Naive thymus-derived CD8-positive, alpha-beta T cell (primary cell): Measurements from ENCODE around the gene MSGN1. TPM values are rescaled to one million over a fixed set of nuclear protein-coding genes. Genes with fewer than 3 reads are reported as not detected.

Experiments used
- ATAC-seq, 2 donors: fragments of 150-1000 bp; cut with Tn5 transposase in 1 of 2; sonication (Bioruptor Pico), chemical (Tn5 transposase) in 1 of 2; 1 replicate in 1 of 2; 2 replicates in 1 of 2; pipeline ENCODE4 v1.10.0; 2021; ENCODE audit warnings: mild to moderate bottlenecking in 2 of 2, moderate library complexity in 2 of 2
- POLR2A ChIA-PET: fragments of 350-600 bp; sonication (Branson Sonifier 250); formaldehyde crosslinking; loops from one replicate; lab custom pipeline; 2021; ENCODE audit warnings: antibody characterized with exemption; lab: Charles Lee
- DNase-seq, 10 donors: peaks; one replicate each; pipeline versions ENCODE4 v3.0.0 to v3.0.0-alpha.2; 2020 to 2022
- H3K27ac Mint-ChIP-seq, 10 donors: one replicate each; pipeline ENCODE4 v1.8.0; 2020 to 2022; ENCODE audit warnings: mild to moderate bottlenecking in 10 of 10, mixed read lengths in 10 of 10, moderate library complexity in 4 of 10, inconsistent platforms in 1 of 10
- H3K27me3 Mint-ChIP-seq, 5 donors: one replicate each; pipeline ENCODE4 v1.8.0; 2021 to 2022; ENCODE audit warnings: mixed read lengths in 5 of 5
- H3K36me3 Mint-ChIP-seq, 3 donors: one replicate each; pipeline ENCODE4 v1.8.0; 2020 to 2022; ENCODE audit warnings: mixed read lengths in 3 of 3, mild to moderate bottlenecking in 2 of 3, inconsistent platforms in 1 of 3
- H3K4me1 Mint-ChIP-seq, 4 donors: one replicate each; pipeline ENCODE4 v1.8.0; 2021 to 2022; ENCODE audit warnings: mixed read lengths in 4 of 4
- H3K4me3 Mint-ChIP-seq, 10 donors: one replicate each; pipeline ENCODE4 v1.8.0; 2020 to 2022; ENCODE audit warnings: mild to moderate bottlenecking in 10 of 10, mixed read lengths in 10 of 10, moderate library complexity in 6 of 10, inconsistent platforms in 1 of 10
- H3K9me3 Mint-ChIP-seq, 9 donors: one replicate each; pipeline ENCODE4 v1.8.0; 2020 to 2022; ENCODE audit warnings: mixed read lengths in 9 of 9, mild to moderate bottlenecking in 3 of 9, inconsistent platforms in 1 of 9, moderate library complexity in 1 of 9
- polyA plus RNA-seq, 3 donors: library from polyadenylated mRNA; unstranded; fragments of 300-500 nt; fragmentation: Illumina TruSeq; gene quantifications; one replicate each; pipeline ENCODE4 v1.2.3, GENCODE V29; 2021
- total RNA-seq, 8 experiments: library from RNA in 2 of 8; stranded (reverse) in 2 of 8; gene quantifications; one replicate each; pipeline ENCODE4 v1.2.3 and lab custom pipeline; 2021 to 2026

MSGN1 gene
- total and polyA plus RNA-seq, 5 experiments from 2014 or later: not detected

DNA sequence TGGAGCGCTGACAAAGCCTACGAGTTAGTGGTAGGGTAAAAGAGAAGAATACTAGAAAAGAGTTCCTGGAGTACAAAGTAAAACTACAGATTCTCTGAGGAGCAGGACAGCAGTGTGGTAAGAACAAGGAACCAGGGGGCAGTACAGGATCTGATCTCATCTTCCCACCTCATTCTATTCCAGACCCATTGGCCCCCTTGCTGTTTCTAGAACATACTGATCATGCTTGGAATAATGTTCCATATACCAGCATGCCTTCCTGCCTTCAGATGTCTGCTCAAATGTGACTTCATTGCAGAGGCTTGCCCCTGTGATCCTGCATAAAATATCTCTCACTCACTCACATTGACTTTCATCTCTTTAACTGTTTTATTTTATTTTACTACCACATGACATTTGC, 19.3 kb downstream of the MSGN1 start:
- Mint-ChIP-seq H3K4me3 (no peak overlapping the region), H3K27me3 (peaks cover 9 to 17% (median 13%) of the 10 kb centered on the region in 5 donors), H3K27ac (no peak overlapping the region), H3K4me1 (peaks cover 0 to 4% (median 3%) of the 10 kb centered on the region in 4 donors), H3K9me3 (no peaks in the 10 kb centered on the region), H3K36me3 (no peaks in the 10 kb centered on the region)
- DNase-seq (no peak), ATAC-seq (no peak)
- POLR2A ChIA-PET: no interaction called here

DNA sequence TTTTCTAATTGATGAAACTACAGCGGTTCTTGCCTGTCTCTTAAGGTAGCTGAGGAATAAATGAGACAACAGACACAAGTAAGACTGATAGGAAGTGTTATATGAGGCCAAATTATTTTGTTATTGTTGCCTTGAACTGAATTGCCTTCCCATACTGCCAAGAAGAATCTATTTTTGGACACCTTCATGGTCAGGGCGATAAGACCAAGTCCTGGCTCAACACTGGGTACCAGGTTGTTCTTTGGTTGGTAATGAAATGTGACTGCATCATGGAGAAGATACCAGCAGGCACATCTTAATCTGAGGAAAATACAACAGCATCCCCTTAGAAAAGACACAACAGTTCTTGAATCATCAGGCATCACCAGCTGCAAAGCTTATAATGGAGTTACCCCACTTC, 23.7 kb downstream of the MSGN1 start:
- Mint-ChIP-seq H3K4me1 (no peaks in the 10 kb centered on the region), H3K27ac (no peak overlapping the region), H3K4me3 (no peak overlapping the region), H3K27me3 (peaks cover 0 to 15% (median 3%) of the 10 kb centered on the region in 5 donors), H3K36me3 (no peaks in the 10 kb centered on the region), H3K9me3 (peaks cover 0 to 12% (median 0%) of the 10 kb centered on the region in 9 donors)
- no peak for DNase-seq
- POLR2A ChIA-PET: no interaction called here
- ATAC-seq: no peak

DNA sequence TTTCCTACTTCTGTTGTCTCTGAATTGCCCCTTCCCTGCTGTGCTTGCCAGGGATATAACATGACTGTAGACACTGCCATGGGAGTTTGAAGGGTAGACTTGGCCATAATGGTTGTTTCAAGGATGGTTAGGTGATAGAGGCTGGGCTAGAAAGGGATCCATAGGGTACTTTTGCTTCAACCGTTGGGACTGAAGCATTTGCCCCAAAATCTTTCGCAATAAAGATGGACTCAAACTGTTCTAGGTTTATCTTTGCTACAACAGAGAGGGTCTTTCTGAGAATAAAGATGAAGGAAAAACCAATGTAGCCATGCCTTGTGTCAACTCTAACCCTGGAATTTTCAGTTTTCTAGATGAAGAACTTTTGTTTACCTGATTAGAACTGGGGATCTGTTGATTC, 27.2 kb downstream of the MSGN1 start:
- DNase-seq: no peak
- POLR2A ChIA-PET: no interaction called here
- Mint-ChIP-seq H3K4me3 (no peak overlapping the region), H3K27me3 (peaks cover 0 to 15% (median 1%) of the 10 kb centered on the region in 5 donors), H3K4me1 (no peaks in the 10 kb centered on the region), H3K27ac (no peak overlapping the region), H3K36me3 (no peaks in the 10 kb centered on the region), H3K9me3 (peaks cover 0 to 12% (median 0%) of the 10 kb centered on the region in 9 donors)
- no peak for ATAC-seq

DNA sequence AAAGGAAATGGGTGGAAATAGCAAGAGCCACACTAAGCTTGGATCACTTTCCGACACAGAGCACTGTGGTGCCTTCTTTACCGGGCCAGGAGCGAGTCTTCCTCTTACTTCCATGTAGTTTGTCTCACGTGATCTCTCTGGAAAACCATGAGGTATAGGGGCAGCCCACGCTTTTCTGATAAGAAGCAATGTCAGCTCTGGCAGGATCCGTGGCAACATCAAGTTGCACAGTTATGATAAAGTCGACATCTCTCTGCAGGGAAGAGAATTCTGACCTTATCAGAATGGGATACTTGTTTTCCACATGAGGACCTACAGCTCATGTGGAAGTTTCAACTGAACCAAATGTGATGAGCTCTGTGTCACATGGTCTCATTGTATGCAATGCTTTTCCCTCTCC, 29.5 kb downstream of the MSGN1 start:
- H3K4me1 Mint-ChIP-seq: no peaks in the 10 kb centered on the region
- ATAC-seq: no peak
- peaks cover 1 to 15% (median 2%) of the 10 kb centered on the region in 5 donors for H3K27me3 Mint-ChIP-seq
- no peaks in the 10 kb centered on the region for H3K36me3 Mint-ChIP-seq
- peaks cover 0 to 12% (median 0%) of the 10 kb centered on the region in 9 donors for H3K9me3 Mint-ChIP-seq
- no peak overlapping the region for H3K27ac Mint-ChIP-seq
- DNase-seq: no peak
- no peak overlapping the region for H3K4me3 Mint-ChIP-seq
- POLR2A ChIA-PET: no interaction called here

DNA sequence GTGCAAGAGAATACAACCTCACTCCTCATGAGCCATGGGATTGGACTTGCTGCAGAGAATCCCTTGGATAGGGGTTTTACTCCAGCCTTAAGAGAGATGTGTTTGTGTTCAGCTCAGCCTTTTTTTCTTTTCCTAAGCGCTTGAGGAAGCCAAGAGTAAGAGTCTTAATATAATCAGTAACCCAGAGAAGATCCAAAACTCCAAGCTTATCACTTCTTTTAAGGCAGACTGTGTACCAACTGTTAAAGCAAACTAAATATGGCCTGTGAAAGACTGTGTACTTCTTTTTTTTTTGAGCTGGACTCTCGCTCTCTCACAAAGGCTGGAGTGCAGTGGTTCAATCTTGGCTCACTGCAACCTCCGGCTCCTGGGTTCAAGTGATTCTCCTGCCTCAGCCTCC, 30.4 kb downstream of the MSGN1 start:
- Mint-ChIP-seq H3K9me3 (peaks cover 0 to 12% (median 0%) of the 10 kb centered on the region in 9 donors), H3K4me1 (no peaks in the 10 kb centered on the region), H3K27me3 (peaks cover 1 to 15% (median 2%) of the 10 kb centered on the region in 5 donors), H3K36me3 (no peaks in the 10 kb centered on the region), H3K4me3 (no peak overlapping the region), H3K27ac (no peak overlapping the region)
- DNase-seq (no peak), ATAC-seq (no peak)
- POLR2A ChIA-PET: no interaction called here

DNA sequence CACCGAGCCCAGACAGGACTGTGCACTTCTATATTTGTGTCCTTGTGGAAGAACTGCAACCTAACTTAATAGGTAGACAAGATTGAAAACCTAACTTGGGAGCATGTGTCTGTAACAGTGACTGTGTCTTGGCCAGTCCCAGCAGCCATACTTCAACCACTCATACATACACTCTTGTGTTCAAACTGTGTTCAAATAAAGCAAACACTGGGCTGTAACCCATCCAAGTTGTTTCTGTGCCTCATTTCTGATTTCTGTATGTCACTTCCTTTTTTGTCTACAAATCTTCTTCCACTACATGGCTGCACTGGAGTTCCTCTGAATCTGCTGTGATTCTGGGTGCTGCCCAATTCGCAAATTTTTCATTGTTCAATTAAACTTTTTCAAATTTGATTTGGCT, 31.0 kb downstream of the MSGN1 start:
- ATAC-seq (no peak), DNase-seq (no peak)
- Mint-ChIP-seq H3K27me3 (peaks cover 1 to 13% (median 2%) of the 10 kb centered on the region in 5 donors), H3K36me3 (no peaks in the 10 kb centered on the region), H3K9me3 (peaks cover 0 to 12% (median 0%) of the 10 kb centered on the region in 9 donors), H3K4me1 (no peaks in the 10 kb centered on the region), H3K4me3 (no peak overlapping the region), H3K27ac (no peak overlapping the region)
- POLR2A ChIA-PET: no interaction called here

DNA sequence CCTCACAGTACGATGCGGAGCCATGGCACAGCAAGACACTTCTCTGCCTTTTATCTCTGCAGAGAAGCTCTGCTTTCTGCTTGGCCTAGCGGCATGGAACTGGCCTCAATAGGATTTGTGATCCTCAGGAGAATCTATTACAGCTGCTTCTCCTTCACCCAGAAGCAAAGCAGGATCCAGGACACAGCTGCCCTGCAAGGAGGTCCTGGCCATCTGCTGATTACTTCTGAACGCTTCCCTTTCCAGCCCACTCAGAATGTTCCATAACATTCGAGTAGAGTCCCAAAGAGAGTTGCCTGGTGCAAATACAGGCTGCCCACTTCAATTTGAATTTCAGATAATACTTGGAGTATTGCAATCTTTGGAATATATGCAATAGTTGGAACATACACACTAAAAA, 33.0 kb downstream of the MSGN1 start:
- H3K4me3 Mint-ChIP-seq: no peak overlapping the region
- POLR2A ChIA-PET: no interaction called here
- DNase-seq: no peak
- no peak for ATAC-seq
- no peaks in the 10 kb centered on the region for H3K9me3 Mint-ChIP-seq
- H3K36me3 Mint-ChIP-seq: no peaks in the 10 kb centered on the region
- no peaks in the 10 kb centered on the region for H3K4me1 Mint-ChIP-seq
- peaks cover 4 to 13% (median 5%) of the 10 kb centered on the region in 5 donors for H3K27me3 Mint-ChIP-seq
- no peak overlapping the region for H3K27ac Mint-ChIP-seq

DNA sequence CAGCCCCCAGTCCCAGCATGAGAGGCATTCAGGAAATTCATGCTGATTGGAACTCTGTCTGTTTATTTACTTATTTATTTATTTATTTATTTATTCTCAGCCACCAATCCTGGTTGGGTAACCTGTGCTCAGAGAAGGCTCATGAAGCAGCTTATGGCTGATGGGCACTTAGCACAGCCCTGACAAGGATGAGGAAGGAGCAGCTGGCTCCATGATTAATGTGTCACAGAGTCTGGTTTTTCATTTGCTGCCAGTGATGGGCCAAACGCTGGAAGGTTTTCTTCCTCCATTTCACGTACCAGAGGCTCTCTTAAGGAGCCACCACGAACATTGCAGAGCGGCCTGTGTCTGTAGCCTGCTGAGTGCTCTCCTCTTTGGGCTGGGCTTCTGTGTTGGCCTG, 33.9 kb downstream of the MSGN1 start:
- ATAC-seq (no peak), DNase-seq (no peak)
- no peaks in the 10 kb centered on the region for H3K36me3 Mint-ChIP-seq
- no peak overlapping the region for H3K4me3 Mint-ChIP-seq
- H3K4me1 Mint-ChIP-seq: no peaks in the 10 kb centered on the region
- POLR2A ChIA-PET: no interaction called here
- no peaks in the 10 kb centered on the region for H3K9me3 Mint-ChIP-seq
- peaks cover 4 to 22% (median 9%) of the 10 kb centered on the region in 5 donors for H3K27me3 Mint-ChIP-seq
- H3K27ac Mint-ChIP-seq: no peak overlapping the region

DNA sequence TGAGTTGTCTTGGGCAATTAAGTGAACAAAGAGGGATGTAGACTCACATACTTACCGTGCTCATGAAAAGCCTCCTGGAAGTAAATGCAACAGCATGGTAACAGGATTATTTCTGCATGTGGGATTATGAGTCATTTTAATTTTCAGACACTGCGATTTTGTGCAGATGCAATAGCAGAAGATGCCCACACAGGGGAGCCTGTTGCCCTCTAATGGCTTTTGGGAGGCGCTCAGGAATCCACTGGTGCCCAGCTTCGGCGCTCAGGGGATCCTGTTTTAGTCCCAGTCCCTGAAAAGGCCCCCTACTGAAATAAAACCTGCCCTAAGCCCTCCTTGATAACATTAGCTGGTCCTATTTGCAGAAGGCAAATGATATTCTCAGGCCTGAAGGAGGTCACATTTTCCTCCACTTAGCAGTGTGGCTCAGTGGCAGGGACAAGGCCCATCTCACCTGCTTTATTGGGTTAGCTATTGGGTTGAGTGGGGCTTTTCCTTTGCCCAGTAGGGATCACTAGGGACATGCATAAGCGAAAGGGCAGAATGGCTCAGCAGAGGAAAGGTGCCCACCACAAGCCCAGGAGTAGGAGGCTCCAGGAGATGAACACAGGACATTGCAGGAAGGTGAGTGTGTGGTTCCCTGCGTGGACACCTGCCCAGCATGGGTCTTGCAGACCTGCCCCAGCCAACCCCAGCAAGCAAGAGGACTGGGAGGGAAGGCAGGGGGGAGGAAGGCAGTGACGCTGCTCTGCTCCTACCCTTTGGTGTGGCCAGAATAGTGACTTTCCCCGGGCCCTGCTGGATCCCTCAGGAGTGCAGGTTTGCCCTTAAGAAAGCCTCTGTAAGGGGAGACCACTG, 35.7 kb downstream of the MSGN1 start:
- no peaks in the 10 kb centered on the region for H3K36me3 Mint-ChIP-seq
- no peaks in the 10 kb centered on the region for H3K4me1 Mint-ChIP-seq
- no peak overlapping the region for H3K4me3 Mint-ChIP-seq
- no peak overlapping the region for H3K27ac Mint-ChIP-seq
- POLR2A ChIA-PET: no interaction called here
- no peak for ATAC-seq
- DNase-seq: peak in 1 of 10 donors; percentile 7
- peaks cover 8 to 34% (median 12%) of the 10 kb centered on the region in 5 donors for H3K27me3 Mint-ChIP-seq
- H3K9me3 Mint-ChIP-seq: no peaks in the 10 kb centered on the region

DNA sequence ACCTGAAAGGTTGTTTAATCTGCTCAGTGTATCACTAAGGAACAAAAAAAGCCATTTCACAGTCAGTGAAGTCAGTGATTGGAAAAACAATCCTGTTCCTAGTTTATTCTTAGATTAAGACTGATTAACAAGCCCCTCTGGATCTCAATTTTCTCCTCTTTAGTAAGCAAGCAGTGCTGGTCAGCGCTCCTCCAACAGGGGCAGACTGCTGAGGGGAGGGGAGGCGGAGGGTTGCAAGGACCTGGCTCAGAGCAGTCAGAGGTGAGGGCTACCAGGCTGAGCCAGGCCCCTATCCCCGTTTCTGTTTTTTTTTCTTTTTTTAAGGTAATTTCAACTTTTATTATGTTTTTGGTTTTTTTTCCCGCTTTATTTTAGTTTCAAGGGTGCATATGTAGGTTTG, 37.5 kb downstream of the MSGN1 start:
- no peaks in the 10 kb centered on the region for H3K4me1 Mint-ChIP-seq
- H3K9me3 Mint-ChIP-seq: no peaks in the 10 kb centered on the region
- no peaks in the 10 kb centered on the region for H3K36me3 Mint-ChIP-seq
- DNase-seq: no peak
- peaks cover 10 to 53% (median 23%) of the 10 kb centered on the region in 5 donors for H3K27me3 Mint-ChIP-seq
- POLR2A ChIA-PET: no interaction called here
- ATAC-seq: no peak
- H3K27ac Mint-ChIP-seq: no peak overlapping the region
- no peak overlapping the region for H3K4me3 Mint-ChIP-seq

DNA sequence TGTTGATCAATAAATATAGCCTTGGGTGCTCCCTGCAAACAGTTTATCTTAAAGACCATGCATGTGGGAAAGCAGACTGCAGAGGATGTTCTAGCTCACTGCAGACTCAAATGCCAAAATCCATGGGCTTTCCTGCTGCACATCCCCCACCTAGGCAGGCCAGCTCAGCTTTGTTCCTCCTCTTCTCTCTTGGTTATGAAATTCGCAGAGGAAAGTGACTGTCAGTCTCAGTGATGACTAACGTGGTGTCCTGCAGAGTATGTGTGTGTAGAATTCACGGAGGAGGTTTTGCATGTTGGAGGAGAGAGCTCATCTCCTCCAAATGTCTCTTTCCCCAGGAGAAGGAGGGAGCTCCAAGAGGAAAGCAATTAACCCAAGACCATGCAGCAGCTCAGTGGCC, 40.8 kb downstream of the MSGN1 start:
- Mint-ChIP-seq H3K4me3 (no peak overlapping the region), H3K4me1 (no peaks in the 10 kb centered on the region), H3K27me3 (peaks cover 16 to 85% (median 43%) of the 10 kb centered on the region in 5 donors), H3K9me3 (no peaks in the 10 kb centered on the region), H3K36me3 (no peaks in the 10 kb centered on the region), H3K27ac (no peak overlapping the region)
- POLR2A ChIA-PET: no interaction called here
- DNase-seq: no peak
- ATAC-seq: no peak

DNA sequence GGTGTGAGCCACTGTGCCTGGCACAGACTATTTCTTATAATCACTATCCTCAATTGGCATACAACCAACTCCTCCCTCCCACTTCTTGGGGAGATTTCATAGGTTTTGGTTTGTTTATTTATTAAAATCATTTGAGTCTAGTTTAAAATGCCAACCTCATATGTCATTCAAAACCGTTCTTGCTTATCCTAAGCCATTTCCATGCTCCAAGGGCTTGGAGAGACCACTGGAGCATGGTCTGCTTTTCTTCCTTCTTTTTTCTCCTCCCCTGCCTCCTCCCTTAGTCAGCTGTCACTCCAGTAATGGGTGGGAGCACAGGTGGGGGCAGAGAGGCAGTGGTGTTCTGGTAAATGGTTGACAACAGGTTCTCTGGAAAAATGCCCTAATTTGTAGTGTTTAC, 41.8 kb downstream of the MSGN1 start:
- ATAC-seq (no peak), DNase-seq (no peak)
- Mint-ChIP-seq H3K4me3 (no peak overlapping the region), H3K27ac (no peak overlapping the region), H3K9me3 (no peaks in the 10 kb centered on the region), H3K27me3 (peaks cover 16 to 95% (median 44%) of the 10 kb centered on the region in 5 donors), H3K36me3 (no peaks in the 10 kb centered on the region), H3K4me1 (no peaks in the 10 kb centered on the region)
- POLR2A ChIA-PET: interaction anchor here (0.7 kb wide), 1 partner anchor 24 kb away, joined by 4 read pairs; no protein-coding TSS in a partner anchor

DNA sequence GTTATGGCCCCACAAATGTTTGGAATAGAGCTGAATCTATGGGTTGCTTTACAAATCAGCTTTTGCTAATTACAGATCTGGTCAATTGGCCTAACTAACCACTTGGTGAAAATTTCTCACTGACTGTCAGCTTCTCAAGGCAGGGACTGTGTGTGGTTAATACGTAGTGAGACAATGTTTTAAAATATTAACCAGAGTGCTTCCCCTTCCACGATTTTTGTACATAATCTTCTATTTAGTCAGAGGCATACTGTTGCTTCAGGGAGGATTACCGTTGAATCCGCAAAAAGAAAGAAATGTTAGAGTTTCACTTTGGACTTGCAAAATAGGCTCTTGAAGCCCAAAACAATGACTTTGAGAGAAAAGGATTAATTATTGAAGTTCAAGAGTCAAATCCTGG, 47.3 kb downstream of the MSGN1 start:
- DNase-seq (no peak), ATAC-seq (no peak)
- no peak overlapping the region for H3K4me3 Mint-ChIP-seq
- peaks cover 10 to 71% (median 25%) of the 10 kb centered on the region in 5 donors for H3K27me3 Mint-ChIP-seq
- no peaks in the 10 kb centered on the region for H3K36me3 Mint-ChIP-seq
- H3K9me3 Mint-ChIP-seq: no peaks in the 10 kb centered on the region
- H3K4me1 Mint-ChIP-seq: no peaks in the 10 kb centered on the region
- no peak overlapping the region for H3K27ac Mint-ChIP-seq
- POLR2A ChIA-PET: no interaction called here
